GM23248 (cell line): ENCODE data around the gene TRPM3.

Experiments
- EZH2 ChIP-seq: fragments of 200-600 bp; sonication (generic); IDR thresholded peaks from 2 replicates; pipeline ENCODE4 v1.6.1; 2018; ENCODE audit warnings: antibody characterized with exemption, mild to moderate bottlenecking; ENCODE audit not compliant: insufficient read depth, poor library complexity, severe bottlenecking
- EZH2phosphoT487 ChIP-seq: fragments of 200-600 bp; sonication (generic); IDR thresholded peaks from 2 replicates; pipeline ENCODE4 v1.6.1; 2018; ENCODE audit warnings: antibody characterized with exemption, moderate library complexity, mild to moderate bottlenecking, low read depth; ENCODE audit not compliant: insufficient read depth

GRCh38 chr9:70994582-70994981, 126.8 kb downstream of the TRPM3 start:
- TF ChIP-seq EZH2phosphoT487 (no peak), EZH2 (no peak)
